HepG2 (cell line): Measurements from ENCODE around the gene PLPP3.

Source experiments
- CREB1 ChIP-seq, 2 experiments: fragments of 450-650 bp in 1 of 2; IDR thresholded peaks; 2 replicates each; pipeline ENCODE4 v1.6.1; 2016 to 2017; ENCODE audit warnings: control low read depth in 1 of 2, mild to moderate bottlenecking in 1 of 2, missing compliant biosample characterization in 1 of 2, missing genetic modification characterization in 1 of 2
- HMG20A ChIP-seq: IDR thresholded peaks from 2 replicates; pipeline ENCODE4 v1.6.1; 2016; ENCODE audit warnings: borderline replicate concordance
- HNRNPLL ChIP-seq: fragments of 200-400 bp; formaldehyde crosslinking; IDR thresholded peaks from 2 replicates; pipeline ENCODE4 v1.6.1; 2017; ENCODE audit warnings: mild to moderate bottlenecking, low read depth, low read length; ENCODE audit not compliant: poor library complexity, severe bottlenecking
- LCORL ChIP-seq, 2 experiments: fragments of 450-650 bp in 1 of 2; sonication (generic) in 1 of 2; formaldehyde crosslinking in 1 of 2; IDR thresholded peaks; 2 replicates each; pipeline versions ENCODE4 v1.5.0 to v1.6.1; 2017 to 2020; ENCODE audit warnings: antibody characterized with exemption in 1 of 2, missing genetic modification reagents in 1 of 2
- RAD21 ChIP-seq: fragments of 450-650 bp; formaldehyde crosslinking; IDR thresholded peaks from 2 replicates; pipeline ENCODE4 v1.5.0; 2020; ENCODE audit warnings: mild to moderate bottlenecking
- SIN3A ChIP-seq: IDR thresholded peaks from 2 replicates; pipeline ENCODE4 v1.6.1; 2011; ENCODE audit warnings: low read depth, mild to moderate bottlenecking, control low read depth, low read length, borderline replicate concordance
- ZNF577 ChIP-seq: sonication (generic); formaldehyde crosslinking; IDR thresholded peaks from 2 replicates; pipeline ENCODE4 v1.4.0; 2020; ENCODE audit warnings: mild to moderate bottlenecking, low read depth, missing genetic modification reagents, borderline replicate concordance
- ZSCAN20 ChIP-seq: sonication (generic); formaldehyde crosslinking; IDR thresholded peaks from 2 replicates; pipeline ENCODE4 v1.4.0; 2020; ENCODE audit warnings: missing genetic modification reagents, mild to moderate bottlenecking, borderline replicate concordance
- TF ChIP-seq, protein P1 (sequence below): sonication (generic); formaldehyde crosslinking; IDR thresholded peaks from 2 replicates; pipeline ENCODE4 v1.9.0; 2021; ENCODE audit warnings: missing genetic modification reagents, borderline replicate concordance
- TF ChIP-seq, protein P2 (sequence below): sonication (generic); formaldehyde crosslinking; IDR thresholded peaks from 2 replicates; pipeline ENCODE4 v1.4.0; 2020; ENCODE audit warnings: missing genetic modification reagents, borderline replicate concordance

DNA sequence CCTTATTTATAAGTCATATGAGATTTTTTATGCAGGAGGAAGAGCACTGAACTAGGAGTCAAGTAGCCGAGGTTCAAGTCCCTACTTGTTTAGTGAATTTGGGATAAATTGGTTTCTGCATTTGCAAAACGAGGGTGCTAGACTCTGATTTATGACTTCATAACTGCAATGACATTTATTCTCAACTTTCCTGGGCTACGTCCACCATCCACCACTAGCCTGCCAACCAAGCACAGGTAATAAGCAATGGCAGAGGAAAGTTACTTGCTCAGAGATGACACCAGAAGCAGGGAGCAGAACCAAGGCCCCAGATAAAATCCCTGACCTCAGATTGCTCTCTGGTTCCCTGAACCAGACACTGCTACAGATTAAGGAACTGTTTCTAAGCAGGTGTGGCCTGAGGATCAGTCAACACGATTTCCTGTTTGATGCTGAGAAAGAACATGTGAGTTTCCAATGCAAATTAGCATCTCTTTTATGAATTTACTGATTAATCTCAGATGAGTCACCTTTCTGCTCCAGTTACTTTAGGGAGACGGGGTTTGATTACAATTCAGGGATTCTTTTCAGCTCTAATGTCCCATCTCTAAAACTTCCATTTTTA is 52.7 kb downstream of the PLPP3 start:
- TF ChIP-seq, protein P1, sequence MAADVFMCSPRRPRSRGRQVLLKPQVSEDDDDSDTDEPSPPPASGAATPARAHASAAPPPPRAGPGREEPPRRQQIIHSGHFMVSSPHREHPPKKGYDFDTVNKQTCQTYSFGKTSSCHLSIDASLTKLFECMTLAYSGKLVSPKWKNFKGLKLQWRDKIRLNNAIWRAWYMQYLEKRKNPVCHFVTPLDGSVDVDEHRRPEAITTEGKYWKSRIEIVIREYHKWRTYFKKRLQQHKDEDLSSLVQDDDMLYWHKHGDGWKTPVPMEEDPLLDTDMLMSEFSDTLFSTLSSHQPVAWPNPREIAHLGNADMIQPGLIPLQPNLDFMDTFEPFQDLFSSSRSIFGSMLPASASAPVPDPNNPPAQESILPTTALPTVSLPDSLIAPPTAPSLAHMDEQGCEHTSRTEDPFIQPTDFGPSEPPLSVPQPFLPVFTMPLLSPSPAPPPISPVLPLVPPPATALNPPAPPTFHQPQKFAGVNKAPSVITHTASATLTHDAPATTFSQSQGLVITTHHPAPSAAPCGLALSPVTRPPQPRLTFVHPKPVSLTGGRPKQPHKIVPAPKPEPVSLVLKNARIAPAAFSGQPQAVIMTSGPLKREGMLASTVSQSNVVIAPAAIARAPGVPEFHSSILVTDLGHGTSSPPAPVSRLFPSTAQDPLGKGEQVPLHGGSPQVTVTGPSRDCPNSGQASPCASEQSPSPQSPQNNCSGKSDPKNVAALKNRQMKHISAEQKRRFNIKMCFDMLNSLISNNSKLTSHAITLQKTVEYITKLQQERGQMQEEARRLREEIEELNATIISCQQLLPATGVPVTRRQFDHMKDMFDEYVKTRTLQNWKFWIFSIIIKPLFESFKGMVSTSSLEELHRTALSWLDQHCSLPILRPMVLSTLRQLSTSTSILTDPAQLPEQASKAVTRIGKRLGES (CRISPR knock-in tag): no peak
- TF ChIP-seq LCORL (IDR thresholded peaks at IDR 0.05) (no peak), LCORL (CRISPR knock-in tag; IDR thresholded peaks at IDR 0.05) (no peak), HMG20A (CRISPR knock-in tag) (no peak), RAD21 (CRISPR knock-in tag) (no peak), CREB1 (IDR thresholded peaks at IDR 0.05) (no peak), CREB1 (CRISPR knock-in tag; IDR thresholded peaks at IDR 0.05) (no peak), HNRNPLL (no peak), SIN3A (no peak), ZNF577 (CRISPR knock-in tag) (no peak), ZSCAN20 (CRISPR knock-in tag) (no peak)
- TF ChIP-seq, protein P2, sequence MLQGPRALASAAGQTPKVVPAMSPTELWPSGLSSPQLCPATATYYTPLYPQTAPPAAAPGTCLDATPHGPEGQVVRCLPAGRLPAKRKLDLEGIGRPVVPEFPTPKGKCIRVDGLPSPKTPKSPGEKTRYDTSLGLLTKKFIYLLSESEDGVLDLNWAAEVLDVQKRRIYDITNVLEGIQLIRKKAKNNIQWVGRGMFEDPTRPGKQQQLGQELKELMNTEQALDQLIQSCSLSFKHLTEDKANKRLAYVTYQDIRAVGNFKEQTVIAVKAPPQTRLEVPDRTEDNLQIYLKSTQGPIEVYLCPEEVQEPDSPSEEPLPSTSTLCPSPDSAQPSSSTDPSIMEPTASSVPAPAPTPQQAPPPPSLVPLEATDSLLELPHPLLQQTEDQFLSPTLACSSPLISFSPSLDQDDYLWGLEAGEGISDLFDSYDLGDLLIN (CRISPR knock-in tag): no peak
